Breast epithelium (tissue), 4 donors: ENCODE measurements around the gene TPRKB. TPM values are rescaled to one million over a fixed set of nuclear protein-coding genes. Genes with fewer than 3 reads are reported as not detected.
"Not testable (repeated sequence)": the region's sequence is repeated elsewhere in the genome, so short reads cannot be mapped to it uniquely, and the experiment has no call there.

Source experiments
- DNase-seq, 2 donors: peaks; one replicate each; pipeline ENCODE4 v3.0.0-alpha.2; 2019; ENCODE audit warnings: low spot score in 2 of 2
- H3K27ac ChIP-seq, 2 donors: fragments of 200-600 bp; sonication (generic) in 1 of 2; one replicate each; pipeline ENCODE4 v1.5.1; 2016 to 2019; ENCODE audit warnings: mild to moderate bottlenecking in 1 of 2
- H3K27me3 ChIP-seq, 2 donors: fragments of 200-600 bp; sonication (generic) in 1 of 2; one replicate each; pipeline versions ENCODE4 v1.5.1 to v1.6.0; 2017 to 2019; ENCODE audit warnings: control low read depth in 1 of 2, mild to moderate bottlenecking in 1 of 2
- H3K36me3 ChIP-seq: fragments of 200-600 bp; one replicate; pipeline ENCODE4 v1.5.1; 2019
- H3K4me1 ChIP-seq, 2 donors: fragments of 200-600 bp; sonication (generic); one replicate each; pipeline ENCODE4 v1.5.1; 2016 to 2019; ENCODE audit warnings: control low read depth in 1 of 2
- H3K4me3 ChIP-seq, 3 donors: fragments of 200-600 bp; sonication (generic); 1 replicate in 2 of 3; 2 replicates in 1 of 3; pipeline ENCODE4 v1.5.1; 2016 to 2019; ENCODE audit warnings: mild to moderate bottlenecking in 3 of 3, moderate library complexity in 2 of 3
- H3K9me3 ChIP-seq, 2 donors: fragments of 200-600 bp; sonication (generic) in 1 of 2; one replicate each; pipeline ENCODE4 v1.5.1; 2016 to 2019; ENCODE audit warnings: control low read depth in 1 of 2
- intact Hi-C: fragments of 100-400 bp; cut with DNase I; formaldehyde crosslinking; loops from one replicate; pipeline ENCODE4 v1.15.1; 2023; ENCODE audit warnings: low total_unique reads
- total RNA-seq, 3 donors: library from RNA; depleted of rRNA; stranded (reverse); fragments of >200 nt; gene quantifications; one replicate each; pipeline ENCODE4 v1.1.0, GENCODE V29; 2016
- TF ChIP-seq, protein P1 (sequence below), 3 donors: fragments of 450-650 bp; IDR thresholded peaks; one replicate each; pipeline ENCODE4 v1.5.1; 2016 to 2017; ENCODE audit warnings: antibody characterized with exemption in 3 of 3, mild to moderate bottlenecking in 3 of 3, moderate library complexity in 3 of 3

The TPRKB gene
- total RNA-seq, 3 donors from 2014 or later = 25.2 to 41.4 (median 32.8) TPM

DNA sequence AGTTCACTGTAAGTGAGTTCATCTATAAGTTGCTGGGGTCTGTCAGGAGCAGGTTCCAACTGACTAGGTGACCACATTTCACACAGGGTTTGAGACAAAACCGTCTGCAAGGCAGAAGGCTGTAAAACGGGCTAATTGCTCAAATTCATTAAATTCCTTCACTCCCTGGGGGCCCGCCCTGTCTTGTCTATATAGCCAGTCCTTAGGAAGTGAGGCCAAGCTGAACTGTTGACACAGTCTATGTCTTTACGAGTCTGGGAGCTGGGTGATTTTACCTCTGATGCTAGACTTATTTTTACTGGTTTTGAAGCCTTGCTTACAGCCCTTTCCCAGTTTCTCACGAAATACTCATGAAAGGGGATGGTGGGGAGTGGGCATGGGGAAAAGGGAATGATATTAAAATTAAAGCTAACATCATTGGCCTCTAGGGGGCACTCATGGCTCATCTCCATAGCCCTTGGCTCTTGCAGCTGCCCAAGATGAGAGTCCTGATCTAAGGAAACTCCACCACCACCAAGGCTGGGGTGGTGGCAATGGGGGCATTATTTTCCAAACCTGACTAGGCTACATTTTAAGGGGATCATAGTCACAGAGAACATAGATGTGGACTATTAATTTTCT lies 57.1 kb downstream of the TPRKB start:
- not testable (repeated sequence) for H3K4me1 ChIP-seq, H3K4me3 ChIP-seq, H3K9me3 ChIP-seq, DNase-seq, H3K36me3 ChIP-seq, H3K27ac ChIP-seq, H3K27me3 ChIP-seq
- intact Hi-C loops = loop anchor here (10.0 kb wide), 1 partner anchor 355 kb away; no protein-coding TSS in a partner anchor
- TF ChIP-seq, protein P1, sequence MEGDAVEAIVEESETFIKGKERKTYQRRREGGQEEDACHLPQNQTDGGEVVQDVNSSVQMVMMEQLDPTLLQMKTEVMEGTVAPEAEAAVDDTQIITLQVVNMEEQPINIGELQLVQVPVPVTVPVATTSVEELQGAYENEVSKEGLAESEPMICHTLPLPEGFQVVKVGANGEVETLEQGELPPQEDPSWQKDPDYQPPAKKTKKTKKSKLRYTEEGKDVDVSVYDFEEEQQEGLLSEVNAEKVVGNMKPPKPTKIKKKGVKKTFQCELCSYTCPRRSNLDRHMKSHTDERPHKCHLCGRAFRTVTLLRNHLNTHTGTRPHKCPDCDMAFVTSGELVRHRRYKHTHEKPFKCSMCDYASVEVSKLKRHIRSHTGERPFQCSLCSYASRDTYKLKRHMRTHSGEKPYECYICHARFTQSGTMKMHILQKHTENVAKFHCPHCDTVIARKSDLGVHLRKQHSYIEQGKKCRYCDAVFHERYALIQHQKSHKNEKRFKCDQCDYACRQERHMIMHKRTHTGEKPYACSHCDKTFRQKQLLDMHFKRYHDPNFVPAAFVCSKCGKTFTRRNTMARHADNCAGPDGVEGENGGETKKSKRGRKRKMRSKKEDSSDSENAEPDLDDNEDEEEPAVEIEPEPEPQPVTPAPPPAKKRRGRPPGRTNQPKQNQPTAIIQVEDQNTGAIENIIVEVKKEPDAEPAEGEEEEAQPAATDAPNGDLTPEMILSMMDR (IDR thresholded peaks at IDR 0.05) = peak in 2 of 3 donors; percentile 26 to 33

Other genes with a start within 250 kb of the TPRKB start
- gene NAT8, start 94.9 kb downstream of the TPRKB start, total RNA-seq = not detected
- 10 to 100 TPM; 28.8 to 49.9 (median 36.1) TPM for gene DUSP11, start 42.8 kb upstream of the TPRKB start, total RNA-seq
- gene C2orf78, start 46.8 kb upstream of the TPRKB start, total RNA-seq = not detected
- 10 to 100 TPM; 26.1 to 32.5 (median 32.4) TPM for gene STAMBP, start 91.6 kb upstream of the TPRKB start, total RNA-seq
- gene ACTG2, start 155.7 kb upstream of the TPRKB start, total RNA-seq = 100 to 1,000 TPM in 1 of 3 donors, 10 to 100 TPM in 1, 1 to 10 TPM in 1; 3.8 to 108 (median 54.6) TPM
- gene DGUOK, start 189.5 kb upstream of the TPRKB start, total RNA-seq = 10 to 100 TPM; 35.4 to 45.7 (median 42.3) TPM
- 10 to 100 TPM in 1 of 3 donors, 1 to 10 TPM in 2; 7.9 to 13.2 (median 9.8) TPM for gene TET3, start 247.6 kb upstream of the TPRKB start, total RNA-seq